Measurements from ENCODE around the gene VAMP2.

GRCh38 chr17:8159032-8159400 is 3.7 kb downstream of the VAMP2 start:
- TF ChIP-seq CTCF (IDR thresholded peaks at IDR 0.05) (peak; percentile 46), EZH2 (IDR thresholded peaks at IDR 0.05; ENCODE audit: borderline replicate concordance, insufficient read depth, low read depth, low read length, poor library complexity, severe bottlenecking) (no peak)

All from B cell (primary cell).